NCI-H2196 (cell line): Measurements from ENCODE around the gene PRND.
"Not testable (repeated sequence)": the region's sequence is repeated elsewhere in the genome, so short reads cannot be mapped to it uniquely, and the experiment has no call there.

ENCODE experiments used
- DNase-seq: peaks from one replicate; lab custom pipeline; 2025; ENCODE audit not compliant: unreplicated experiment; lab: John Stamatoyannopoulos, UW

Gene PRND

GRCh38 chr20:4708036-4708435, 13.7 kb upstream of the PRND start:
- no peak for DNase-seq

- no peak for DNase-seq
Observed at GRCh38 chr20:4708856-4709255, 12.9 kb upstream of the PRND start.

- DNase-seq = no peak
Observed at GRCh38 chr20:4709261-4710105, 12.2 kb upstream of the PRND start.

GRCh38 chr20:4710106-4710475, 11.6 kb upstream of the PRND start:
- no peak for DNase-seq

- no peak for DNase-seq
Observed at GRCh38 chr20:4711511-4711910, 10.2 kb upstream of the PRND start.

GRCh38 chr20:4713401-4713800, 8.3 kb upstream of the PRND start:
- DNase-seq = no peak

- DNase-seq = no peak
Observed at GRCh38 chr20:4714818-4715217, 6.9 kb upstream of the PRND start.

GRCh38 chr20:4717816-4718570, 3.7 kb upstream of the PRND start:
- no peak for DNase-seq

- no peak for DNase-seq
Observed at GRCh38 chr20:4719190-4719589, 2.5 kb upstream of the PRND start.

- DNase-seq = peak; percentile 76
Observed at GRCh38 chr20:4720041-4720976, 1.4 kb upstream of the PRND start.

- DNase-seq = no peak
Observed at GRCh38 chr20:4720977-4721349, 746 bp upstream of the PRND start.

- no peak for DNase-seq
Observed at GRCh38 chr20:4722571-4722970, 862 bp downstream of the PRND start.

GRCh38 chr20:4722993-4723392, 1.3 kb downstream of the PRND start:
- no peak for DNase-seq

GRCh38 chr20:4723553-4723952, 1.8 kb downstream of the PRND start:
- not testable (repeated sequence) for DNase-seq

GRCh38 chr20:4724459-4725262, 3.0 kb downstream of the PRND start:
- DNase-seq = no peak

GRCh38 chr20:4725263-4725550, 3.5 kb downstream of the PRND start:
- no peak for DNase-seq

GRCh38 chr20:4726710-4727397, 5.1 kb downstream of the PRND start:
- DNase-seq = no peak

- DNase-seq = no peak
Observed at GRCh38 chr20:4728120-4728760, 6.5 kb downstream of the PRND start.

- DNase-seq = no peak
Observed at GRCh38 chr20:4729265-4729664, 7.6 kb downstream of the PRND start.

- peak; percentile 16 for DNase-seq
Observed at GRCh38 chr20:4730780-4731179, 9.1 kb downstream of the PRND start.
